Endothelial cell of umbilical vein (primary cell): ENCODE measurements around the gene HOXB3. TPM values are rescaled to one million over a fixed set of nuclear protein-coding genes. Genes with fewer than 3 reads are reported as not detected.

Experiments
- BruUV-seq: library from RNA; stranded (reverse); fragments of 400-500 nt; replicated peaks from 2 replicates; lab custom pipeline; 2021; lab: Mats Ljungman, UMichigan
- CTCF ChIA-PET: fragments of 300-600, 350-600 bp; sonication (Branson Sonifier 250); formaldehyde crosslinking; loops from one replicate; lab custom pipeline; 2021; ENCODE audit warnings: antibody characterized with exemption, inconsistent platforms; lab: Charles Lee
- POLR2A ChIA-PET: fragments of 300-600, 350-600 bp; sonication (Branson Sonifier 250); formaldehyde crosslinking; loops from one replicate; lab custom pipeline; 2021; ENCODE audit warnings: antibody characterized with exemption, inconsistent platforms; lab: Charles Lee
- DNase-seq: peaks from one replicate; pipeline ENCODE4 v3.0.0-alpha.2; 2011; ENCODE audit warnings: low read depth, low spot score
- FAIRE-seq: peaks from 2 replicates; lab custom pipeline; 2011; peaks lifted over from hg19 to GRCh38; lab: Jason Lieb, UNC
- H2AFZ ChIP-seq: 2 replicates; pipeline ENCODE4 v1.6.0; 2012; ENCODE audit warnings: low read depth, low read length, control low read depth, inconsistent platforms
- H3K27ac ChIP-seq: 2 replicates; pipeline ENCODE4 v1.5.1; 2011; ENCODE audit warnings: low read depth, mild to moderate bottlenecking, control low read depth, low read length, moderate library complexity; ENCODE audit not compliant: insufficient read depth
- H3K27me3 ChIP-seq, 2 experiments: 2 replicates each; pipeline versions ENCODE4 v1.6.0 to v1.6.1; 2011; ENCODE audit warnings: low read length in 2 of 2, mixed read lengths in 1 of 2; ENCODE audit not compliant: control insufficient read depth in 2 of 2, insufficient read depth in 2 of 2
- H3K36me3 ChIP-seq, 2 experiments: 2 replicates in 1 of 2; 3 replicates in 1 of 2; pipeline ENCODE4 v1.5.1; 2011; ENCODE audit warnings: low read length in 2 of 2, mild to moderate bottlenecking in 1 of 2, moderate library complexity in 1 of 2; ENCODE audit not compliant: control insufficient read depth in 2 of 2, insufficient read depth in 2 of 2; ENCODE audit errors: extremely low read depth in 1 of 2
- H3K4me1 ChIP-seq: 3 replicates; pipeline ENCODE4 v1.5.1; 2011; ENCODE audit warnings: mild to moderate bottlenecking, low read length; ENCODE audit not compliant: control insufficient read depth, insufficient read depth; ENCODE audit errors: extremely low read depth
- H3K4me2 ChIP-seq: 2 replicates; pipeline ENCODE4 v1.6.1; 2011; ENCODE audit warnings: low read length, control low read depth, mixed read lengths; ENCODE audit not compliant: insufficient read depth
- H3K4me3 ChIP-seq, 3 experiments: fragments of 200-600 bp in 1 of 3; sonication (generic), shearing (Covaris generic) in 1 of 3; replicated peaks in 1 of 3; 2 replicates each; pipeline ENCODE4 v1.5.1; 2011 to 2016; ENCODE audit warnings: control low read depth in 3 of 3, low read length in 3 of 3, mild to moderate bottlenecking in 2 of 3, inconsistent platforms in 1 of 3, low read depth in 1 of 3, moderate library complexity in 1 of 3; ENCODE audit not compliant: insufficient read depth in 1 of 3
- H3K79me2 ChIP-seq: 2 replicates; pipeline ENCODE4 v1.6.0; 2012; ENCODE audit warnings: low read length, inconsistent platforms; ENCODE audit not compliant: control insufficient read depth, insufficient read depth
- H3K9ac ChIP-seq: replicated peaks from 2 replicates; pipeline ENCODE3; 2011; ENCODE audit warnings: low read length, control low read depth; ENCODE audit not compliant: insufficient read depth; ENCODE audit errors: extremely low read depth
- H3K9me1 ChIP-seq: replicated peaks from 3 replicates; pipeline ENCODE4 v1.6.0; 2011; ENCODE audit warnings: mild to moderate bottlenecking, low read length; ENCODE audit not compliant: control insufficient read depth, insufficient read depth; ENCODE audit errors: extremely low read depth
- H3K9me3 ChIP-seq: replicated peaks from 2 replicates; pipeline ENCODE4 v1.5.1; 2012; ENCODE audit warnings: low read length, inconsistent platforms; ENCODE audit not compliant: control insufficient read depth, insufficient read depth
- H4K20me1 ChIP-seq: replicated peaks from 2 replicates; pipeline ENCODE3; 2011; ENCODE audit warnings: mild to moderate bottlenecking, low read length; ENCODE audit not compliant: control insufficient read depth, insufficient read depth; ENCODE audit errors: extremely low read depth
- FOS ChIP-seq: IDR thresholded peaks from 2 replicates; pipeline ENCODE4 v1.6.1; 2011; ENCODE audit warnings: mild to moderate bottlenecking, low read length, moderate library complexity, borderline replicate concordance; ENCODE audit not compliant: insufficient read depth
- GATA2 ChIP-seq: IDR thresholded peaks from 2 replicates; pipeline ENCODE4 v1.7.0; 2011; ENCODE audit warnings: low read depth, mild to moderate bottlenecking, moderate library complexity, mixed read lengths, low read length; ENCODE audit not compliant: insufficient read length, insufficient read depth
- JUN ChIP-seq: IDR thresholded peaks from 2 replicates; pipeline ENCODE4 v1.6.1; 2011; ENCODE audit warnings: borderline replicate concordance, low read depth; ENCODE audit not compliant: insufficient read length, insufficient read depth
- POLR2A ChIP-seq: IDR thresholded peaks from 2 replicates; pipeline ENCODE4 v1.6.1; 2012; ENCODE audit warnings: low read depth, mild to moderate bottlenecking, control low read depth, low read length
- POLR2AphosphoS5 ChIP-seq: IDR thresholded peaks from 2 replicates; pipeline ENCODE4 v1.6.1; 2012; ENCODE audit warnings: low read depth, mild to moderate bottlenecking, control low read depth, low read length, moderate library complexity; ENCODE audit not compliant: insufficient read depth
- dilution Hi-C: fragments of 300-500 bp; cut with MboI; formaldehyde crosslinking; loops from one replicate; pipeline ENCODE4 v1.15.0; 2019; ENCODE audit warnings: low sequenced_read_pairs; ENCODE audit not compliant: extremely low pct_ligation_motif_present
- intact Hi-C: fragments of 100-400 bp; cut with micrococcal nuclease; formaldehyde crosslinking; loops from one replicate; pipeline ENCODE4 v1.10.0; 2022
- polyA plus RNA-seq, 4 experiments: library from polyadenylated mRNA; depleted of rRNA in 3 of 4; stranded (reverse) in 3 of 4; unstranded in 1 of 4; fragments of >200 nt; gene quantifications; 2 replicates each; pipeline versions ENCODE4 v1.2.1 to v1.2.3, GENCODE V29; 2011 to 2012; ENCODE audit warnings: missing spikeins in 1 of 4
- total RNA-seq: library from RNA; stranded (reverse); gene quantifications from 2 replicates; pipeline ENCODE4 v1.2.3, GENCODE V29; 2021
- TF ChIP-seq, protein P1 (sequence below), 2 donors: IDR thresholded peaks; 1 replicate in 1 of 2; 2 replicates in 1 of 2; pipeline ENCODE4 v1.5.1; 2011; ENCODE audit warnings: low read length in 2 of 2, mild to moderate bottlenecking in 2 of 2, moderate library complexity in 2 of 2, control low read depth in 1 of 2, inconsistent platforms in 1 of 2, low read depth in 1 of 2; ENCODE audit not compliant: insufficient read depth in 1 of 2; ENCODE audit errors: extremely low read depth in 1 of 2

The HOXB3 gene
- total and polyA plus RNA-seq, 2 donors (not counting 3 experiments of a cell fraction or from before 2014, with no cell fraction given): 29.6 to 56.6 TPM

- no peaks in the 10 kb centered on the region for H3K9me3 ChIP-seq
- peaks cover 34% of the 10 kb centered on the region for H3K4me1 ChIP-seq
- H3K79me2 ChIP-seq: peaks cover 68% of the 10 kb centered on the region
- no peaks in the 10 kb centered on the region for H4K20me1 ChIP-seq
- no peak overlapping the region for H3K4me2 ChIP-seq
- no peak overlapping the region for H3K9ac ChIP-seq
- H2AFZ ChIP-seq: no peak overlapping the region
- no peak for DNase-seq
- H3K9me1 ChIP-seq: no peaks in the 10 kb centered on the region
- CTCF ChIA-PET: interaction anchor here (0.8 to 1.2 kb wide), 2 partner anchors 9 to 11 kb away, joined by 3 to 4 read pairs; no protein-coding TSS in a partner anchor
- H3K27me3 ChIP-seq: no peaks in the 10 kb centered on the region
- no peak overlapping the region for H3K27ac ChIP-seq
- dilution Hi-C loops (no loop called here), intact Hi-C loops (no loop called here)
- H3K36me3 ChIP-seq: peaks cover 0 to 5% of the 10 kb centered on the region in 2 experiments
- POLR2A ChIA-PET: no interaction called here
- FAIRE-seq: no peak
- H3K4me3 ChIP-seq: no peak overlapping the region
- BruUV-seq: no TSS peak
- TF ChIP-seq FOS (no peak), JUN (no peak), POLR2A (no peak), POLR2AphosphoS5 (no peak), GATA2 (no peak)
- TF ChIP-seq, protein P1, sequence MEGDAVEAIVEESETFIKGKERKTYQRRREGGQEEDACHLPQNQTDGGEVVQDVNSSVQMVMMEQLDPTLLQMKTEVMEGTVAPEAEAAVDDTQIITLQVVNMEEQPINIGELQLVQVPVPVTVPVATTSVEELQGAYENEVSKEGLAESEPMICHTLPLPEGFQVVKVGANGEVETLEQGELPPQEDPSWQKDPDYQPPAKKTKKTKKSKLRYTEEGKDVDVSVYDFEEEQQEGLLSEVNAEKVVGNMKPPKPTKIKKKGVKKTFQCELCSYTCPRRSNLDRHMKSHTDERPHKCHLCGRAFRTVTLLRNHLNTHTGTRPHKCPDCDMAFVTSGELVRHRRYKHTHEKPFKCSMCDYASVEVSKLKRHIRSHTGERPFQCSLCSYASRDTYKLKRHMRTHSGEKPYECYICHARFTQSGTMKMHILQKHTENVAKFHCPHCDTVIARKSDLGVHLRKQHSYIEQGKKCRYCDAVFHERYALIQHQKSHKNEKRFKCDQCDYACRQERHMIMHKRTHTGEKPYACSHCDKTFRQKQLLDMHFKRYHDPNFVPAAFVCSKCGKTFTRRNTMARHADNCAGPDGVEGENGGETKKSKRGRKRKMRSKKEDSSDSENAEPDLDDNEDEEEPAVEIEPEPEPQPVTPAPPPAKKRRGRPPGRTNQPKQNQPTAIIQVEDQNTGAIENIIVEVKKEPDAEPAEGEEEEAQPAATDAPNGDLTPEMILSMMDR (IDR thresholded peaks at IDR 0.05; ENCODE audit: extremely low read depth in 1 of 2, insufficient read depth in 1 of 2, low read depth in 1 of 2, low read length in 2 of 2): no peak
Observed at GRCh38 chr17:48559122-48559839, 30.8 kb downstream of the HOXB3 start.
